ENCODE measurements around the gene DUS1L.

DNA sequence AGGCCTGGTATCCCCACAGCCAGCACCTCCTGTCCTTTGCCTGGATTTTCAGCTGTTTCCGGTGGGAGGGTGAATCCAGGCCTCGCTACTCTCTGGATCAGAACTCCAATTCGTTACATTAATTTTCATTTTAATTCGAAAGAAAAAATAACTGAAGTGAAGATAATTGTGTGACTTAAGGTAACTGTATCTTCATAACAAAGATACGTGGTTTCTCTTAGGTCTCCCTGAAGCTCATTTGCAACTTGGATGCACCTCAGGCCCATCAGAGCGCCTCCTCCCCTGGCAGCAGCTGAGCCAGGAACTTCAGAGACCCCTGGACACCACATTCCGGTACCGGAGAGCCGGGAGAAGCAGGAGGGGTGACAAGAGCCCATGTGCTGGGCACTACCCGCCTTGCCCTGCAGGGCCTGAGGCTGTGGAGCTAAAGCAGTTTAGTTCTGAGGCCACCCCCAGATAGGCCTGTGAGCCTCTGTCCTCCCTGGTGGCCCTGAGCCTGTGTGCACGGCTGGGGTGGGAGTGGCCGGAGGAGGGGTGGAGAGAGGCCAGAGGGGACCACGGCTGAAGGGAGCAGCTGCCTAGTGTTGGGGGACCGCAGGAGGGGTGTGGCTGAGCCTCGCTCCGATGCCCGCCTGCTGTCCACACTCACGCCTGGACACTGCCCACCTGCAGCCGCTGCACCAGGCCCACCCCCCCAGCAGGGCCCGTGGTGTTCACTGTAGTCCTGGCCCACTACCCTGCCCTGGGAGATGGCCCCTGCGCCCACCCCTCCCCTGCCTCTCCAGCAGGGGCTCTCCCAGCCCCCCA is 11.4 kb upstream of the DUS1L start:
- no peak for TF ChIP-seq POLR2A (IDR thresholded peaks at IDR 0.05)
- TF ChIP-seq, protein P1, sequence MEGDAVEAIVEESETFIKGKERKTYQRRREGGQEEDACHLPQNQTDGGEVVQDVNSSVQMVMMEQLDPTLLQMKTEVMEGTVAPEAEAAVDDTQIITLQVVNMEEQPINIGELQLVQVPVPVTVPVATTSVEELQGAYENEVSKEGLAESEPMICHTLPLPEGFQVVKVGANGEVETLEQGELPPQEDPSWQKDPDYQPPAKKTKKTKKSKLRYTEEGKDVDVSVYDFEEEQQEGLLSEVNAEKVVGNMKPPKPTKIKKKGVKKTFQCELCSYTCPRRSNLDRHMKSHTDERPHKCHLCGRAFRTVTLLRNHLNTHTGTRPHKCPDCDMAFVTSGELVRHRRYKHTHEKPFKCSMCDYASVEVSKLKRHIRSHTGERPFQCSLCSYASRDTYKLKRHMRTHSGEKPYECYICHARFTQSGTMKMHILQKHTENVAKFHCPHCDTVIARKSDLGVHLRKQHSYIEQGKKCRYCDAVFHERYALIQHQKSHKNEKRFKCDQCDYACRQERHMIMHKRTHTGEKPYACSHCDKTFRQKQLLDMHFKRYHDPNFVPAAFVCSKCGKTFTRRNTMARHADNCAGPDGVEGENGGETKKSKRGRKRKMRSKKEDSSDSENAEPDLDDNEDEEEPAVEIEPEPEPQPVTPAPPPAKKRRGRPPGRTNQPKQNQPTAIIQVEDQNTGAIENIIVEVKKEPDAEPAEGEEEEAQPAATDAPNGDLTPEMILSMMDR (IDR thresholded peaks at IDR 0.05), result no peak
